Hematopoietic multipotent progenitor cell treated with erythropoietin and hydrocortisone succinate and interleukin-3 and kit ligand, for 6 days (in vitro differentiated cells): ENCODE data around the gene VIPR2.
"Not testable (repeated sequence)": the region's sequence is repeated elsewhere in the genome, so short reads cannot be mapped to it uniquely, and the experiment has no call there.

ENCODE experiments used
- DNase-seq: peaks from one replicate; pipeline ENCODE4 v3.0.0-alpha.2; 2015

VIPR2 gene

DNA sequence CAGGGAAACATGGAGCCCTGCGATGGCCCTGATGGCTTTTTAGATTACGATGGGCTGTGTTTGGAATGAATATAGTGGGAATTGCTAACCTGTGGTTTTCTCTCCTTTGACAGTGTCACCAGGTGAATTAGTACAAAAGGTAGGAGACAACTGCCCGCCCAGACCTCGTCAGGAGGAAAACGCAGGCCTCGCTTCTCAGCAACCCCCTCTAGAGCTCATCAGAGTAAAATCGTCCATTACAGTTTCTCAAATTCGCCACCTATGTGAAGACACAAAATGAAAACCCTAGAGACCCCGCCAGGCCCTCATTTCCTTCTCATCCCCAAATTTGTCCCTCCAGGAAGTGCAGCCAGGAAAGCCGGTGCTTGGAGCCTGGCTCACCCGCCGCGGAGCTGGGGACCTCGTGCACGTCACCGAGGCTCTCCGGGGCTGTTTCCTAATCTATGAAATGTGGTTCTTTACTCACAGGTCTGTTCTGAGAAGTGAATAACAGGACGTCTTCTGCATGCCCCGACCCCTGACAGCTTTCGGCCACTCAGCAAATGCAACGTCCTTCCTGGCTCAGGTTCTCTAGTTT lies 143.7 kb downstream of the VIPR2 start:
- DNase-seq = no peak

DNA sequence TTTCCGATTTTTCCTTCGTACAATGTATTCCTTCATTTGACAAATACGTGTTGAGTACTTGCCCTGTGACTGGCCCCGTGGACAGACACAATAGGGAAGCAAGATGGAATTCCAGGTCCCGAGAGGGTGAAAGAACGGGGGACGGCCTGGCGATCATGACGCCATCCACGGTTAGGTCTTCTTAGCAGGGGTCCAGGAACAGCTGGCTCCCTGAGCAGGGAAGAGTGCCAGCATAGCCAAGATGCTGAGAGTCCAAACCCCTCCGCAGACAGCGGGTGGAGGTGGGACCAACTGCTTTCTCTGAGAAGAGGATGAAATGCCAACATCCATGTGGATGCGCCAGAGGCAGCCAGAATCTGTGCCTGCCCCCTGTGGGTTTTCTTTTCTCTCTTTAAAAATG lies 144.6 kb downstream of the VIPR2 start:
- DNase-seq = no peak

DNA sequence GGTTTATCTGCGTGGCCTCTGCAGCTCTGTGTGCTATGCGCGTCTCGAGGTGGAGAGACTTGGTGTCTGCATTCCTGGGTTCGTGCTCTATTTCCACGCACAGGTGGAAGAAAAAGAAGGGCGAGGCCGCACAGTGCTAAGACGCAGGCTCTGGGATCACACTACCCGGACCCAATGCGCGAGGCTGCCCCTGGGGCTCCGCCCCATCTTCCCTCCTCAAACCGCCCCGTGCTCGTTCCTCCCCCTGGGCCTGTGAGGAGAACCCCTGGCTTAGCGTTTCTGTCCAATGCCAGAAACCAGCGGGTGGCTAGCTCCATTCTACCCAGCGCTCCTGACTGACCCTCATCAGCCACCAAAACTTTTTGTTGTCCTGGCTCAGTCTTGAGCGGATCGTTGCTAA lies 145.2 kb downstream of the VIPR2 start:
- no peak for DNase-seq

DNA sequence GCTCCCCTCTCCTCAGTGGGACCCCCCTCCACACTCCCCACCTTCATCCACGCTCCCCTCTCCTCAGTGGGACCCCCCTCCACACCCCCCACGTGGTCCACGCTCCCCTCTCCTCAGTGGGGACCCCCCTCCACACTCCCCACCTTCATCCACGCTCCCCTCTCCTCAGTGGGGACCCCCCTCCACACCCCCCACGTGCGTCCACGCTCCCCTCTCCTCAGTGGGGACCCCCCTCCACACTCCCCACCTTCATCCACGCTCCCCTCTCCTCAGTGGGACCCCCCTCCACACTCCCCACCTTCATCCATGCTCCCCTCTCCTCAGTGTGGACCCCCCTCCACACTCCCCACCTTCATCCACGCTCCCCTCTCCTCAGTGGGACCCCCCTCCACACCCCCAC lies 146.4 kb downstream of the VIPR2 start:
- not testable (repeated sequence) for DNase-seq

DNA sequence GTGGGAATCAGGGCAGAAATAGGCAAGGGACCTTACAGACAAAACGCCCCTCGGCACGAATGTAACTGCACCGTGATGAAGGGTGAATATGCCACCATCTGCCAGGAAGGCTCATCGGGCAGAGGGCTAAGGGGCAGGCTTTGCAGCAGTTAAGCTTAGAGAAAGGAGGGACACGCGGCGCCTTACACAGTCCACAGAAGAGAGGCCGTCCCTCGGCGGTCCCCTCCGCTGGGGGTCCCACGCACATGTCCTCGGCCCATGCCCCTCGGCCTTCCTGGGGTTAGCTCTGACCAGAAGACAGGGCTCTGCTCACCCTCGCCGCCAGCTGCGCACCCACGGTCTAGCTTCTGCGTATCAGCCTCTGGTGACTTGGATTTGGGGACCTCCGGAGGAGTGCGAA lies 147.2 kb downstream of the VIPR2 start:
- no peak for DNase-seq

DNA sequence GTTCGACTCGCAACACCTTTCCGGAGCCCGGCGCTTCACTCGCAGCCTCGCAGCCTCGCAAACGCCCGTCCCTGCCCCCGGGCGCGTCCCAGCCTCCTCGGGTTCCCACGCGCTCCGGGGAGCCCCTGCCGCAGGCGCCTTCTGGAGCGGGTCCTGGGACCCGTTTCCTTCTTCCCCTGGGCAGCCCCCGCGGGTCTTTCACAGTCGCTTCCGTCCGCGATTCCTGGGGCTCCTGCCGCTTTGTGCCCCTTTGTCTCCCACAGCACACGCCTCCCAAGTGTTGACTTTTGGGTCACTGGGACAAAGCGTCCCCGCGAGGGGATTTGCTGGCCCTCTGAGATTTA lies 147.6 kb downstream of the VIPR2 start:
- DNase-seq = no peak

GRCh38 chr7:158996214-158997109 lies 148.2 kb downstream of the VIPR2 start:
- no peak for DNase-seq

- DNase-seq = no peak
These were observed 149.2 kb downstream of the VIPR2 start for GRCh38 chr7:158995514-158995913.

GRCh38 chr7:158994687-158995086 lies 150.0 kb downstream of the VIPR2 start:
- DNase-seq = no peak

DNA sequence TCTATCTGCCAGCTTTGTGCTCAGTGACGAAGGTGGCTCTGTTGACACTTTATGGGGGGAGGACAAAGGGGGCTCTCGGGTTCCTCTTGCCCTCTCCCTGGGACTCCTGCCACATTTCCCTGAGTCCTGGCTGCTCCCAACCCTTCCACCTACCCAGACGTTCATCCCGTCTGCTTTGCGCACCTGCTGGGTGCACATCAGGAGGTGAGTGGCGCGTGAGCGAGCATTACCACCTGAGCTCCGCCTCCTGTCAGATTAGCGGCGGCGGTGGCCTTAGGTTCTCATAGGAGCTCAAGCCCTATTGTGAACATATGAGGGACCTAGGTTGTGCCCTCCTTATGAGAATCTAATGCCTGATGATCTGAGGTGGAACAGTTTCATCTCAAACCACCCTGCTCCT lies 151.1 kb downstream of the VIPR2 start:
- DNase-seq = no peak

- DNase-seq = no peak
These were observed 151.9 kb downstream of the VIPR2 start for GRCh38 chr7:158992759-158993158.

DNA sequence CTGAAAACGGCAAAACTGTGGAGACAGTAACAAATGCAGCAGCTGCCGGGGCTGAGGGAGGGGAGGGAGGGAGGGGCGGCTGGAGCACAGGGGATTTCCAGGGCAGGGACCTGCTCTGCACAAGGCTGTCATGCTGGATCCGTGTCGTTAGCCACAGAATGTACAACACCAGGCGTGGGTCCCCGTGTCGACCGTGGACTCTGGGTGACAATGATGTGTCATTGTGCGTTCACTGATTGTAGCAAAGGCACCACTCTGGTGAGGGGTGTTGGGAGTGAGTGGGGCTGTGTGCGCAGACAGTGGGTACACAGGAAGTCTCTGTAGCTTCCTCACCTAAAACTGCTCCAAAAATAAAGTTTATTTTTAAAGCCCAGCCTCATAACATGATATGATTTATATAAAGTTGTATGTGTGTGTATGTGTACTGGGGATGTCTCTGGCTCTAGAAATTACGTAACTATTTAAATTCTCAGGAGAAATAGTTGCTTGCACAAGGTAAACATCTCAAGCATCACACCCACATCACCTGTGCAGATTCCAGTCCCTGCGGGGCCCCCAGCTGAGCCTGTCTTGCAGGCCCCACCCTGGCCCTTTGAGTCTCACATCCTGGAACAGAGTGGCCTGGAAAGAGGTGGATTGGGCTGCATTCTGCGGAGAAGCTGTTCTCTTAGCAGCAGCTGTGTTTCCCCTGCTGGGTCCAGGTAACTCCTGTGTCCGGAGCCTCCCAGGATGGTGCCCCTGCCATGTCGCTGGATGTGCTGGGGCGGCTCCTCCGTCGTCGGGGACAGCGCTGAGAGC lies 152.6 kb downstream of the VIPR2 start:
- no peak for DNase-seq

DNA sequence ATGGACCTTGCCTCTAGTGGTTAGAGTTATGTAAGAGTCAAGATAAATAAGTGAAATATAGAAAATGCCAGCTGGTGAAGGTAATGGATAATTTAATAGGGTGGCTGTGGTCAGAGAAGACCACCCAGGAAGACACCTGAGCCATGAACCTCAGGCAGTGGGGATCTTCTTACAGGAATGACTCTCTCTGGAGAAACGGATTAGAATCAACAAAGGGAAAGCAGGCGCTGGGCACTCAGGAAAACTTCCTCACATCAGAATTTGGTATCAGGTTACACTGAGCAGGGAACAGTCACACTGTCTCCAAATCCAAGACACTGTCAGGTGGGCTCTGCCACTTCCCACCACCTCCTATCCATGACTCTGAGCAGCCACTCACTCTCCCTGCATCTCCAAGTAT lies 155.7 kb downstream of the VIPR2 start:
- DNase-seq = no peak

DNA sequence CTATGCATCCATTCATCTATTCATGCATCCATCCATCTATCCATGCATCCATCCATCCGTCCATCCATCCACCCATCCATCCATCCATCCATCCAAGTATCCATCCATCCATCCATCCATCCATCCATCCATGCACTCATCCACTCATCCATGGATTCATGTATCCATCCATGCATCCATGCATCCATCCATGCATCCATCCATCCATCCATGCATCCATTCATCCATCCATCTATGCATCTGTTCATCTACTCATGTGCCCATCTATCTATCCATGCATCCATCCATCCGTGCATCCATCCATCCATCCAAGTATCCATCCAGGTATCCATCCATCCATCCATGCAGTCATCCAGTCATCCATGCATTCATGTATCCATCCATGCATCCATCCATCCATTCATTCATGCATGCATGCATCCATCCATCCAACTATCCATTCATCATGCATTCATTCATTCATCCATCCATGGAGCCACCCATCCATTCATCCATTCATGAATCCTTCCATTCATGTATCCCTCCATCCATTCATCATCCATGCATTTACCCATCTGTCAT lies 156.3 kb downstream of the VIPR2 start:
- DNase-seq = no peak

DNA sequence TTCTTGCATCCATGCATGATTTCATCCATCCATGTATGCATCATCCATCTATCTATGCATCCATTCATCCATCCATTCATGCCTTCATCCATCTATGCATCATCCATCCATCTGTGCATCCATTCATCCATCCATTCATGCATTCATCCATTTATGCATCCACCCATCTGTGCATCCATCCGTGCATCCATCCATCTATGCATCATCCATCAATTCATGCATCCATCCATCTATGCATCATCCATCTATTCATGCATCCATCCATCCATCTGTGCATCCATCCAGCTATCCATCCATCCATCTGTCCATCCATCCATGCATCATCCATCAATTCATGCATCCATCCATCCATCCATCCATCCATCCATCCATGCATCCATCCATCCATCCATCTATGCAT lies 157.0 kb downstream of the VIPR2 start:
- no peak for DNase-seq

DNA sequence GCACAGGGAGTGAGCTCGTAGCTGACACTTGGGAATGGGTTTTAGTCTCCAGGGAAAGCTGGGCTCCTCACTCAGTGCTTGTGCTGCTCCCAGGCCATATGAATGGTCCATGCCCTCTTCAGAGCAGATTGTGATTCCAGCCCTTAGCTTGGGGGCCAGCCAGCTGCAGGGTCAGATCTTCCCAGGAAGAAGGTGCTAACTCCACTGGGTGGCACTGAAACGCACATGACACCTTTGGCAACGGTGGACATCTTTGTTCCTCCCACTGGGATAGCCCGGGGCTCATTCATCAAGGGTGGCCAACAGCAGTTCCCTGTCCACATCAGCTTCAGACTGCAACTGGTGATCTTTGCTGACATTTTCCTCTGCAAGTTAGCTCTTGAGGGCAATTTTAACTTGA lies 159.1 kb downstream of the VIPR2 start:
- DNase-seq = no peak

DNA sequence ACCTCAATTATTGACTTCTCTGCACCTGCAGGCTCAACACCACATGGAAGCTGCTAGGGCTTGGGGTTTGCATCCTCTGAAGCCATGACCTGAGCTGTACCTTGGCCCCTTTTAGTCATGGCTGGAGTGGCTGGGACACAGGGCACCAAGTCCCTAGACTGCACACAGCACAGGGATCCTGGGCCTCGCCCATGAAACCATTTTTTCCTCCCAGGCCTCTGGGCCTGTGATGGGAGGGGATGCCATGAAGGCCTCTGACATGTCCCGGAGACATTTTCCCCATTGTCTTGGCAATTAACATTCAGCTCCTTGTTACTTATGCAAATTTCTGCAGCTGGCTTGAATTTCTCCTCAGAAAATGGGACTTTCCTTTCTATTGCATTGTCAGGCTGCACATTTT lies 160.7 kb downstream of the VIPR2 start:
- not testable (repeated sequence) for DNase-seq

- not testable (repeated sequence) for DNase-seq
These were observed 162.6 kb downstream of the VIPR2 start for GRCh38 chr7:158982080-158982479.

DNA sequence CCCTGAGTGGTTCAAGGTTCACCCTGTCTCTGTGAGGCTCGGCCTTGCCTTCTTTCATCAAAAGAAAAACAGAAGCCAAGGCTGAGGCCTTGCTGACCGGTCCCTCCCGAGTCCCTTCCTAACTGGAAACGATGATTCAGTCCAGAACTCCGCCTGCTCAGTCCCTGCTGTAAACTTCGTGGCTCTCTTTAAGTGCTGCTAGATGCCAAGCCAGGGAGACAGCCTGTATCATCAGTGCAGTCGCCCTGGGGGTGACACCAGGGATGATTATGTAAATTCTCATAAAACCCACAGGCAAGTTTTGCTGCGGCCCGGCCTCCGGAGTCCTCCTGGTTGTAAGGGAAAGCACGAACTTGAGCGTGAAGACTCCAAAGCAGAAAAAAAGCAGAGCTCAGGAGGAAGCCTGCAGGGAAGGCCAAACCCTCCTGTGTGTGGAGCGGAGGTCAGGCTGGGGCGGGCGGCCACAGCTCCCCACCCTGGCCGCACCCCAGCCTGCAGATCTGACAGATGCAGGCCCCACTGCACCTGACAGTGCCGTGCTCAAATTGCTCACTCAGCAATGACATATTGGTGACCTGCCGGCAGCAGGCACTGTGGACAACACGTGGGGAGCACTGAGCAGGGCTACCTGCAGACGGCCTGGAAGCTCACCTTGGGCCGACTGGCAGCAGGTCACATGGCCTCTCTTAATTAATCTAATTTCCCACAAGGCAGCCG lies 164.9 kb downstream of the VIPR2 start:
- DNase-seq = no peak

- no peak for DNase-seq
These were observed 165.6 kb downstream of the VIPR2 start for GRCh38 chr7:158979023-158979529.
